Mononuclear cell (primary cell): ENCODE measurements around the gene TTC23. TPM values are rescaled to one million over a fixed set of nuclear protein-coding genes. Genes with fewer than 3 reads are reported as not detected.

Experiments used
- H3K27me3 ChIP-seq: 2 replicates; pipeline ENCODE4 v1.6.0; 2011; ENCODE audit warnings: low read length, control low read depth; ENCODE audit not compliant: insufficient read depth
- H3K4me1 ChIP-seq: 2 replicates; pipeline ENCODE4 v1.5.1; 2011; ENCODE audit warnings: mild to moderate bottlenecking, low read length, control low read depth; ENCODE audit not compliant: insufficient read depth
- H3K4me3 ChIP-seq: 2 replicates; pipeline ENCODE4 v1.5.1; 2011; ENCODE audit warnings: mild to moderate bottlenecking, low read length, moderate library complexity
- H3K9me3 ChIP-seq: 2 replicates; pipeline ENCODE4 v1.5.1; 2011; ENCODE audit warnings: low read depth, mild to moderate bottlenecking, control low read depth, low read length
- total RNA-seq: library from RNA; depleted of rRNA; stranded (reverse); fragments of >200 nt; gene quantifications from one replicate; pipeline ENCODE4 v1.2.3, GENCODE V29; 2012

The TTC23 gene
- total RNA-seq, 1 donor = 0.10 TPM

DNA sequence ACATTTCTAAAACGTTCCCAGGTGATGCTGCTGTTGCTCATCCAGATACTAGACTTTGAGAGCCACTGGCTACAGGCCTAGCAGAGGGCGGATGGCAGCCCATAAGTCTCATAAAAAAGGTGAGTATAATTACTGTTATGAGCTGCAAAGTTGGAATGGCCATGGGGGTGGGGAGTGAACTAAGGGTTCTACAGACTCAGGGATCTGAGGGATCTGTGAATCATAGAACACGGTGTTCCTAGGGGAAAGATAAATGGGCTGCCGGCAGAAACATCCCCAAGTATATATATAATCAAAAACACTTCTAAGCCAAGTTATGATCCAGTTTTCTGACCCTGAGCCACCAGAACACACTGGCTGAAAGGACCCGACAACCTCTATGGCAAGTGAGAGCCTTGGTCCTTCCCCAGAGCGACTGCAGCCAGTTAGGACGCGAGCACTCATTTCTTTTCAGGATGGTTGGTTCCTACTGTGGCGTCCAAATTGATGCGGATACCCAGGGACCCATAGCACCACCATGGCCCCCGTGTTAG, 152.4 kb downstream of the TTC23 start:
- Histone ChIP-seq H3K4me3 (no peak overlapping the region), H3K4me1 (peaks cover 5% of the 10 kb centered on the region), H3K9me3 (no peaks in the 10 kb centered on the region), H3K27me3 (peaks cover 25% of the 10 kb centered on the region)

DNA sequence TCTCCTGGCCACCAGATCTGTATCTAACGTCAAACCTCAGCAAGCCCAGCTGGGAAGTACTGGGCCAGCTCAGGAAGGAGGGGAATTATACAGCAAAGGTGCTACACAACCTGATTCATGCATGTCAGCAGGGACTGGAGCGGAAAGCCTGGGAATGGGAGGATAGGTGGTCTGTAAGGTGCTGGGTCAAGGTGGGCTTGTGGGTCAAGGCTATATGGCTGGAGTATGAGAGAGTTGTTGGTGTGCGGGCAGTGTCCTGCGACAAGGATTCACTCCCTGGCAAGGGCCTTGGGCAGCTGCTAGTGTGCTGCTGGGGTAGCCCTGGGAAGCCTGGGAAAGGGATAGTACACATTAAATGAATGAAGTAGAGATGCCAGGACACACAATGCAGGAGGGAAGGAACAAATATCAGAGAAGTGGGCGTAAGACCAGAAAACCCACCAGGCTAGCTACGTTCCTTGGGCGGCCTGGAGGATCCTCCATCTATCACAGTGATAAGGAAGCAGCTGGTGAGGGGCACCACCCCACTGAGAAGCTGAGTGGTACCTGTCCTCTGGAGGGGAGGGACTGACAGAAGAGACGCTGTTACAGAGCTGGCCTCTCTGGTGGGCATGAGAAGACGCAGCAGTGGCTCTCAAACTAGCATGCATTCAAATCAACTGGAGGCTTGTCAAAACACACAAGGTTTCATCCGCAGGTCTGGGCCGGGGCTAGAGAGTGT, 153.0 kb downstream of the TTC23 start:
- Histone ChIP-seq H3K4me1 (peaks cover 5% of the 10 kb centered on the region), H3K4me3 (no peak overlapping the region), H3K9me3 (no peaks in the 10 kb centered on the region), H3K27me3 (peaks cover 19% of the 10 kb centered on the region)

DNA sequence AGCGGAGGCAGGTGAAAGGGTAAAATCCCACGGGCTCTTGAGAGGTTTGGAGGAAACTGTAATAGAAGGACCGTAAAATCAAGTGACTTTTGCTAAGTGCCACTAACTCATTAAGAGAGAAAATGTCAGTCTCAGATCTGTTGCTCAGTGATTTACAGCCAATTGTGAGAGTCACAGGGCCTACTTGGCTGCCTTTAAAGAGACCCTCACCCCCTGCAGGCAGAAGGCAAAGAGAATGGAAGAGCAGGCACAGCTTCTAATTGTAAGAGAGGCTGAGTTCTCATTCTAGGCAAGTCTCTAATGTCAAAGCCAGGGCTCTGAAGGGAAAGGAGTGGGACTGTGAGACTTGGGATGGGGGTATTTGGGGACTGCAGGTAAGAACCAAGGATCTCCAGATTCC, 153.8 kb downstream of the TTC23 start:
- Histone ChIP-seq H3K4me3 (no peak overlapping the region), H3K27me3 (peaks cover 11% of the 10 kb centered on the region), H3K4me1 (peaks cover 5% of the 10 kb centered on the region), H3K9me3 (no peaks in the 10 kb centered on the region)

DNA sequence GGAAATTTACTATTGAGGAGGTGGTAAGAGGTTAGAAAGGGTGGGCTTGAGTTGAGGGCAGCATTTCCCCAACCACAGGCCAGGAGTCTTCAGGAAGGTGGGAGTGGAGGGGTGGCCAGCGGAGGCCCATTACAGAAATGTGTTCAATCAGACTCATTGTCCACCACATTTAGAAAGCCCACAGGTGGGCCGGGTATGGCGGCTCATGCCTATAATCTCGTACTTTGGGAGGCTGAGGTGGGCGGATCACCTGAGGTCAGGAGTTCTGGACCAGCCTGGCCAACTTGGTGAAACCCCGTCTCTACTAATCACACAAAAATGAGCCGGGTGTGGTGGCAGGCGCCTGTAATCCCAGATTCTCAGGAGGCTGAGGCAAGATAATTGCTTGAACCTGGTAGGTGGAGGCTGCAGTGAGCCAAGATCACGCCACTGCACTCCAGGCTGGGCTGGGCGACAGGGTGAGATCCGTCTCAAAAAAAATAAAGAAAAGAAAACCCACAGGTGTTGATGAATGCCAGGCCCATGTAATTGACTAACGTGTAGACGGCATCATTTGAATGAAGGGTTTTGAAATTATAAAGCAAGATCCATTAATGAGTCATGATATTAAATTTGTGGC, 156.7 kb downstream of the TTC23 start:
- H3K27me3 ChIP-seq = no peaks in the 10 kb centered on the region
- no peak overlapping the region for H3K4me3 ChIP-seq
- no peaks in the 10 kb centered on the region for H3K9me3 ChIP-seq
- no peaks in the 10 kb centered on the region for H3K4me1 ChIP-seq

DNA sequence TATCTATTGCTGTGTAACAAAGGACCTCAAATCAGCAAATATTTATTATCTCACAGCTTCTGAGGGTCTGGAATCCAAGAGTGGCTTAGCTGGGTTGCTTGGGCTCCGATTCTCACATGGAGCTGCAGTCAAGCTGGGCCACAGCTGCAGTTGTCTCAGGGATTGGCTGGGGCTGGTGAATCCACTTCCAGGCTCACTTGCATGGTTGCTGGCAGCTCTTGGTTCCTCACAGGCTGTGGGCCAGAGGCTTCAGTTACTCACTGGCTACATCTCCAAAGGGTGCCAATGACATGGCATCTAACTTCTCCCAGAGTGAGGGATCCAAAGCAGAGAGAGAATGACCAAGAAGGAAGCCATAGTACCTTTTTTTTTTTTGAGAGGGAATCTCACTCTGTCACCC, 158.4 kb downstream of the TTC23 start:
- H3K4me3 ChIP-seq = no peak overlapping the region
- no peaks in the 10 kb centered on the region for H3K9me3 ChIP-seq
- H3K27me3 ChIP-seq = no peaks in the 10 kb centered on the region
- no peaks in the 10 kb centered on the region for H3K4me1 ChIP-seq

DNA sequence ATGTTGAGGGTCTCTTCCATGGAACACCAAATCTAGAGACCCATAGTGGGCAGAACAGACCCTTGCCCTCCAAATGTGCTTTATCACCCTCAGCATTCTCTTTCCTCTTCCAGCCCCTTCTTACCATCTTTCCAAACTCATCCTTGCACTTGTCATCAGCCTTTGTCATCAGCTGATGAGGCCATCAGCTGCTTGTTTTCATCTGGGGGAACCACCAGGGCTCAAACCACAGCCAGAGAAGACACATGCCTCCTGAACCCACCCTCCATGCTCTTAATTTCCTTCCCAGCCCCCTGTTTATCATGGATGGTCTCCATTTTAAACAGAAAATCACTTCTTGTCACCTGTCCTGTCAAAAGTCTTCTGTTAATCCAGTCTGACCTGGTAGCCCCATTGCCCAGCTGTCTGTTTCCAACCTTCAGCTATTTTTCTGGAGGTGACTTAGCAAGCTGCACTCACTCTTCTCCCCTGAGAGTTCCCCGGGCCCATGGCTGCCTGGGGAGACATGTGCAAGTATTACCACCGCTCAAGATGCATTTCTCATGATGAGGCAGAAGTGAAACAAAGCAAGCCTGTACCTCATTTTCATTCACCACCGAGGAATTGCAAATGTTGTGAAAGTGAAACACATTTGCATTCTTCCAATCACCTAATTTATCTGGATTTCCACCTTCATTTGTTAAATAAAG, 159.2 kb downstream of the TTC23 start:
- Histone ChIP-seq H3K4me3 (no peak overlapping the region), H3K4me1 (no peaks in the 10 kb centered on the region), H3K27me3 (no peaks in the 10 kb centered on the region), H3K9me3 (no peaks in the 10 kb centered on the region)

DNA sequence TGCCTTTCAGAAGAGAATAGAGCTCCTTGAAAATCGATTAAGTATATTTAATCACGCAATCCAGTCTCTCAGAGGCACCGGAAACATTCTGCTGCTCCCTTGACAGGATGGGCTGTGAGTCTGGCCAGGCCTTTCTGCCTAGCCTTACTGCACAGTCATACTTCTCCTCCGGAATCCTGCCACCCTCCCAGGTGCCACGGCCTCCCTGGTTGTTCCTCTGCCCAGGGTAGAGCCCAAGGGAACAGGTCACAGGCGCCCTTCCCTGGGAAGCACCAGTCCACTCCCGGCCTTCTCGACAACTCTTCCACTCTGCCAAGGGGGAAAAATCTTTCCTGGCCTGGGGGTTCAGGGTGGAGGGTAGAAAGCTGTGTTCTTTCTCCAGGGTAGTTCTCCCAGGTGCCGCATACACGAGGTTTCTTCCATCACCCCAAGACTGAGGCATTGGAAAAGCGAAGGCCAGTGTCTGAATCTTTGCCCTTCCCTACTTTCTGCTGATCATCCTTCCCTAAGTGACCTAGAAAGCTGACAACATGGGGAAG, 161.9 kb downstream of the TTC23 start:
- H3K4me3 ChIP-seq = no peak overlapping the region
- peaks cover 2% of the 10 kb centered on the region for H3K27me3 ChIP-seq
- no peaks in the 10 kb centered on the region for H3K9me3 ChIP-seq
- no peaks in the 10 kb centered on the region for H3K4me1 ChIP-seq

DNA sequence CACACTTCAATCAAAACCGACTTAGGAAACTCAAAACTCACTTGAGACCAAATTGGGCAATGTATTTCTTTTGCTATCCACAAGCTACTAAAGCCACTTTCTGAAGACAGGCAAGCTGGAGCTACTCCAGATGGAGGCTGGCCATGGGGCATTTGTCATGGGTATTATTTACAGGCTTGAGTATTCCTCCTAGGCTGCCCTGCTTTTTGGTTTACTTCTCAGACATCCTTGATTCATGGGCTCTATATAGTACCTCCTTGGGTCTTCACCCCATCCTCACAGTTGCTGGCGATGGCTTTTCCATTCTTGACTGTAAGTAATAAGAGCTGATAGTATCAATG, 163.1 kb downstream of the TTC23 start:
- H3K9me3 ChIP-seq = no peaks in the 10 kb centered on the region
- H3K4me3 ChIP-seq = no peak overlapping the region
- no peaks in the 10 kb centered on the region for H3K4me1 ChIP-seq
- H3K27me3 ChIP-seq = peaks cover 4% of the 10 kb centered on the region

Other genes with a start within 250 kb of the TTC23 start
- not detected for gene PGPEP1L, start 241.8 kb downstream of the TTC23 start, total RNA-seq
- 3.4 TPM for gene SYNM, start 144.5 kb downstream of the TTC23 start, total RNA-seq
- 13.3 TPM for gene LRRC28, start 1.9 kb upstream of the TTC23 start, total RNA-seq